ENCODE results near the gene MTHFR.

MTHFR gene

GRCh38 chr1:11805422-11806306, at the start of gene MTHFR, which contains the start of gene CLCN6:
Gene MTHFR (minus strand): TSS chr1:11805964. CDS start chr1:11803116, 2,848 bp downstream.
Gene CLCN6 (plus strand): TSS chr1:11806191. CDS start chr1:11806263, 72 bp downstream.
- DNase-seq (ENCODE audit: low read depth in 3 of 3) = peak; percentile 92 to 95 (median 93)

GRCh38 chr1:11855430-11855829, 49.7 kb upstream of the MTHFR start:
- DNase-seq (ENCODE audit: low read depth in 3 of 3) = no peak

GRCh38 chr1:11854519-11854918, 48.8 kb upstream of the MTHFR start:
- no peak for DNase-seq (ENCODE audit: low read depth in 3 of 3)

GRCh38 chr1:11851180-11851579, 45.4 kb upstream of the MTHFR start:
- no peak for DNase-seq (ENCODE audit: low read depth in 3 of 3)

GRCh38 chr1:11850156-11850555, 44.4 kb upstream of the MTHFR start:
- no peak for DNase-seq (ENCODE audit: low read depth in 3 of 3)

GRCh38 chr1:11848373-11848700, 42.6 kb upstream of the MTHFR start:
- no peak for DNase-seq (ENCODE audit: low read depth in 3 of 3)

- DNase-seq (ENCODE audit: low read depth in 3 of 3) = no peak
These were observed 42.1 kb upstream of the MTHFR start, which contains the start of gene NPPA for GRCh38 chr1:11847667-11848372. Gene NPPA (minus strand): TSS chr1:11847783. CDS start chr1:11847684, 99 bp downstream.

- no peak for DNase-seq (ENCODE audit: low read depth in 3 of 3)
These were observed 40.0 kb upstream of the MTHFR start for GRCh38 chr1:11845641-11846335.

GRCh38 chr1:11842154-11843041, 36.6 kb upstream of the MTHFR start:
- no peak for DNase-seq (ENCODE audit: low read depth in 3 of 3)

- no peak for DNase-seq (ENCODE audit: low read depth in 3 of 3)
These were observed 35.7 kb upstream of the MTHFR start for GRCh38 chr1:11841245-11842153.

GRCh38 chr1:11839727-11840705, 34.3 kb upstream of the MTHFR start:
- no peak for DNase-seq (ENCODE audit: low read depth in 3 of 3)

GRCh38 chr1:11838349-11839272, 32.8 kb upstream of the MTHFR start:
- peak; percentile 56 to 61 (median 57) for DNase-seq (ENCODE audit: low read depth in 3 of 3)

- no peak for DNase-seq (ENCODE audit: low read depth in 3 of 3)
These were observed 32.1 kb upstream of the MTHFR start for GRCh38 chr1:11837767-11838348.

- no peak for DNase-seq (ENCODE audit: low read depth in 3 of 3)
These were observed 31.4 kb upstream of the MTHFR start for GRCh38 chr1:11836955-11837766.

GRCh38 chr1:11835441-11836225, 29.9 kb upstream of the MTHFR start:
- no peak for DNase-seq (ENCODE audit: low read depth in 3 of 3)

- no peak for DNase-seq (ENCODE audit: low read depth in 3 of 3)
These were observed 28.1 kb upstream of the MTHFR start for GRCh38 chr1:11833900-11834299.

Measured in stimulated activated CD4-positive, alpha-beta T cell treated with anti-CD3 and anti-CD28 coated beads, TNF-alpha, amount 100 ng/mL, for 4 hours (primary cell).